Measurements from ENCODE around the gene LAYN.

DNA sequence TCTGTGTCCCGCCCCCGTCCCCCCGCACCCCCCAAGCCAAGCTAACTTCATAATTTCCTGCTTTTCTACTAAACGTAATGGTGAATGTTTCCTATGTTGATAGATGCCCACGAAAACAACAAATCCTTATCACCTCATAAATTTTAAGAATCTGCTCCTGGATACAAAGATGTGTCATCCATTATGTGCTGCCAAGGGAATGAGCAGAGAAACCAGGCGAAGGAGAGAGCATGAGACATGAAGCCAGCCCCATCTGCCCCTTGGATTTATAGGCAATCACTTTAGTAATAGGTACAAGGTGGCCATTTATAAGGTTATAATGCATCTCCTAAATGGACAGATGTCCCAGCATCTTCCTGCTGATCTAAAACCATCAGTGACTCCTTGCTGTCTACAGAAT is 30.3 kb downstream of the LAYN start:
- TF ChIP-seq EZH2phosphoT487 (IDR thresholded peaks at IDR 0.05; ENCODE audit: insufficient read depth, low read depth) (no peak), EZH2 (IDR thresholded peaks at IDR 0.05; ENCODE audit: insufficient read depth, poor library complexity, severe bottlenecking) (no peak)
